Panc1 (cell line): Measurements from ENCODE around the gene DNASE1L2. TPM values are rescaled to one million over a fixed set of nuclear protein-coding genes. Genes with fewer than 3 reads are reported as not detected.

ENCODE experiments used
- ATAC-seq: fragments of 200-7000 bp; cut with Tn5 transposase; 2 replicates; pipeline ENCODE4 v1.9.1; 2020; ENCODE audit warnings: mild to moderate bottlenecking, moderate library complexity
- BruUV-seq: library from RNA; stranded (reverse); fragments of 400-500 nt; replicated peaks from 2 replicates; lab custom pipeline; 2021; lab: Mats Ljungman, UMichigan
- CTCF ChIA-PET: fragments of 300-600 bp; sonication (Branson Sonifier 250); formaldehyde crosslinking; loops from one replicate; lab custom pipeline; 2022; ENCODE audit warnings: antibody characterized with exemption; lab: Charles Lee
- POLR2A ChIA-PET: fragments of 300-600 bp; sonication (Branson Sonifier 250); formaldehyde crosslinking; loops from one replicate; lab custom pipeline; 2022; ENCODE audit warnings: antibody characterized with exemption; lab: Charles Lee
- DNase-seq: peaks from one replicate; pipeline ENCODE4 v3.0.0-alpha.2; 2010; ENCODE audit warnings: low read depth, low spot score
- H3K27ac ChIP-seq: 2 replicates; pipeline ENCODE4 v1.5.1; 2011; ENCODE audit warnings: mild to moderate bottlenecking, low read length, inconsistent platforms
- H3K27me3 ChIP-seq: fragments of 200-500 bp; sonication (Bioruptor generic); 2 replicates; pipeline ENCODE4 v1.6.0; 2014; ENCODE audit warnings: low read length, inconsistent platforms; ENCODE audit not compliant: control insufficient read depth, insufficient read depth
- H3K36me3 ChIP-seq: fragments of 200-500 bp; sonication (Bioruptor generic); 2 replicates; pipeline ENCODE4 v1.5.1; 2014; ENCODE audit warnings: inconsistent platforms, mild to moderate bottlenecking, low read length, moderate library complexity; ENCODE audit not compliant: control insufficient read depth, insufficient read depth
- H3K4me1 ChIP-seq: 2 replicates; pipeline ENCODE4 v1.5.1; 2011; ENCODE audit warnings: inconsistent platforms, mild to moderate bottlenecking, low read length, moderate library complexity; ENCODE audit not compliant: control insufficient read depth, insufficient read depth
- H3K4me3 ChIP-seq, 2 experiments: 2 replicates each; pipeline ENCODE4 v1.5.1; 2011 to 2012; ENCODE audit warnings: low read depth in 2 of 2, low read length in 2 of 2, mild to moderate bottlenecking in 2 of 2, inconsistent platforms in 1 of 2, moderate library complexity in 1 of 2
- H3K9me3 ChIP-seq: fragments of 200-500 bp; sonication (Bioruptor generic); 2 replicates; pipeline ENCODE4 v1.5.1; 2014; ENCODE audit warnings: low read depth, mild to moderate bottlenecking, inconsistent platforms, low read length, moderate library complexity; ENCODE audit not compliant: control insufficient read depth, insufficient read depth
- CTCF ChIP-seq: fragments of 450-650 bp; IDR thresholded peaks from 2 replicates; pipeline ENCODE4 v1.5.1; 2017; ENCODE audit warnings: mild to moderate bottlenecking
- POLR2AphosphoS5 ChIP-seq: IDR thresholded peaks from 2 replicates; pipeline ENCODE4 v1.6.1; 2012; ENCODE audit warnings: mild to moderate bottlenecking, low read depth, low read length, moderate library complexity
- REST ChIP-seq, 2 experiments: IDR thresholded peaks; 2 replicates each; pipeline ENCODE4 v1.6.1; 2011 to 2012; ENCODE audit warnings: low read depth in 2 of 2, control low read depth in 1 of 2, low read length in 1 of 2, mild to moderate bottlenecking in 1 of 2, moderate library complexity in 1 of 2; ENCODE audit not compliant: insufficient read depth in 1 of 2
- SIN3A ChIP-seq: IDR thresholded peaks from 2 replicates; pipeline ENCODE4 v1.6.1; 2012; ENCODE audit warnings: low read depth, mild to moderate bottlenecking, low read length, moderate library complexity, borderline replicate concordance; ENCODE audit not compliant: insufficient read depth
- TCF7L2 ChIP-seq: IDR thresholded peaks from 2 replicates; pipeline ENCODE4 v1.6.1; 2011; ENCODE audit warnings: mild to moderate bottlenecking, low read depth, low read length, inconsistent platforms
- in situ Hi-C: cut with HindIII; loops from 2 replicates; pipeline ENCODE4 v1.10.0; 2016; ENCODE audit warnings: low sequenced_read_pairs, low pct_unique_long_range_greater_than_20kb
- intact Hi-C: fragments of 100-400 bp; cut with micrococcal nuclease; formaldehyde crosslinking; loops from one replicate; pipeline ENCODE4 v1.10.0; 2022; ENCODE audit not compliant: unreplicated experiment
- total RNA-seq: library from RNA; stranded (reverse); gene quantifications from one replicate; pipeline ENCODE4 v1.2.1, GENCODE V29; 2021; ENCODE audit not compliant: unreplicated experiment

DNASE1L2 gene
- total RNA-seq, 1 experiment from 2014 or later, result 4.4 TPM

GRCh38 chr16:2285731-2286191, 49.5 kb downstream of the DNASE1L2 start:
- in situ Hi-C loops (no loop called here), intact Hi-C loops (no loop called here)
- ChIA-PET POLR2A (no interaction called here), CTCF (no interaction called here)
- Histone ChIP-seq H3K9me3 (no peaks in the 10 kb centered on the region), H3K27me3 (no peaks in the 10 kb centered on the region), H3K27ac (no peak overlapping the region), H3K36me3 (no peaks in the 10 kb centered on the region), H3K4me1 (no peaks in the 10 kb centered on the region), H3K4me3 (no peak overlapping the region)
- TF ChIP-seq SIN3A, result no peak
- TF ChIP-seq CTCF, result no peak
- no peak for TF ChIP-seq POLR2AphosphoS5
- no peak for TF ChIP-seq REST (IDR thresholded peaks at IDR 0.05; ENCODE audit: insufficient read depth in 1 of 2, low read depth in 2 of 2, low read length in 1 of 2)
- no peak for TF ChIP-seq TCF7L2
- no TSS peak for BruUV-seq
- DNase-seq (no peak), ATAC-seq (no peak)

- in situ Hi-C loops, result no loop called here
- intact Hi-C loops, result no loop called here
- Histone ChIP-seq H3K4me3 (no peak overlapping the region), H3K27me3 (no peaks in the 10 kb centered on the region), H3K4me1 (no peaks in the 10 kb centered on the region), H3K9me3 (no peaks in the 10 kb centered on the region), H3K36me3 (no peaks in the 10 kb centered on the region), H3K27ac (no peak overlapping the region)
- ATAC-seq, result no peak
- ChIA-PET CTCF (no interaction called here), POLR2A (no interaction called here)
- no peak for TF ChIP-seq CTCF
- no TSS peak for BruUV-seq
- no peak for DNase-seq
These were observed 50.3 kb downstream of the DNASE1L2 start for GRCh38 chr16:2286550-2286949.
